ENCODE data around the gene SLC22A23. TPM values are rescaled to one million over a fixed set of nuclear protein-coding genes. Genes with fewer than 3 reads are reported as not detected.

Gene SLC22A23
- total RNA-seq, 4 donors from 2014 or later, result 6.2 to 10.8 (median 7.8) TPM

DNA sequence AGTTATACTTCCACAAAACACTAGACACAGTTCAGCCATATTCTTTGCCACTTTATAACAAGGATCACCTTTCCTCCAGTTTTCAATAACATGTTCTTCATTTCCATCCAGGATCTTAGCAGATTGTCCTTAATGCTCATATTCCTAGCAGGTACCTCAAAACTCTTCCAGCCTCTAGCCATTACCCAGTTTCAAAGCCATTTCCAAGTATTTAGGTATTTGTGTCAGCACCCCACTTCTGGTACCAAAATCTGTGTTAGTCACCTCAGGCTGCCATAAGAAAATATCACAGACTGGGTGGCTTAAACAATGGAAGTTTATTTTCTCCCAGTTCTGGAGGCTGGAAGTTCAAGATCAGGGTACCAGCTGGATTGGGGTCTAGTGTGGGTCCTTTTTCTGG lies 23.2 kb upstream of the SLC22A23 start:
- H3K27ac ChIP-seq, result no peak overlapping the region
- H3K36me3 ChIP-seq, result no peaks in the 10 kb centered on the region
- no peak for TF ChIP-seq POLR2AphosphoS5 (IDR thresholded peaks at IDR 0.05)
- no peak for TF ChIP-seq POLR2A (IDR thresholded peaks at IDR 0.05)
- TF ChIP-seq EP300 (IDR thresholded peaks at IDR 0.05), result no peak
- no peak for TF ChIP-seq CTCF (IDR thresholded peaks at IDR 0.05)
- H3K27me3 ChIP-seq, result peaks cover 17% of the 10 kb centered on the region
- H3K9me3 ChIP-seq, result peaks cover 0 to 9% (median 0%) of the 10 kb centered on the region in 3 donors
- H3K4me1 ChIP-seq, result no peaks in the 10 kb centered on the region
- H3K4me3 ChIP-seq, result no peak overlapping the region
- no peak for ATAC-seq

DNA sequence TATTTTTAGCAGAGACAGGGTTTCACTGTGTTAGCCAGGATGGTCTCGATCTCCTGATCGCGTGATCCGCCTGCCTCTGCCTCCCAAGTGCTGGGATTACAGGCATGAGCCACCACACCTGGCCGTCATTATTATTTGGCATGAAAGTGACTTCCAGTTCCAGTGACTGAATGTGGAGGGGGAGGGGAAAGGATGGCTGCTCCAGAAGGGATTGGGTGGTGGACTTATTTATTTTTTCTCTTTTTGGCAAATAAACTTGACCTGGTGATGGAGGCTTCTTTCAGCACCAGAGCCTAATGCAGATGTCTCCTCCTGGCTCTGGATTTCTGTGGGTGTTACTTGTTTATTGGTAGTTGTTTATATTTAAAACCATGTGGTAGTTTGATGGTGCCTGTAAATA lies 16.9 kb upstream of the SLC22A23 start:
- H3K4me3 ChIP-seq, result no peak overlapping the region
- no peak overlapping the region for H3K27ac ChIP-seq
- H3K36me3 ChIP-seq, result no peaks in the 10 kb centered on the region
- peaks cover 0 to 10% (median 0%) of the 10 kb centered on the region in 3 donors for H3K4me1 ChIP-seq
- no peaks in the 10 kb centered on the region for H3K9me3 ChIP-seq
- 60% methylated on average over 1 of the region's 5 CpGs for WGBS, 2 donors (ENCODE audit: low coverage in 1 of 2)
- H3K27me3 ChIP-seq, result no peaks in the 10 kb centered on the region
- TF ChIP-seq POLR2AphosphoS5 (IDR thresholded peaks at IDR 0.05), result no peak
- TF ChIP-seq CTCF (IDR thresholded peaks at IDR 0.05), result no peak
- TF ChIP-seq POLR2A (IDR thresholded peaks at IDR 0.05), result no peak
- no peak for TF ChIP-seq EP300 (IDR thresholded peaks at IDR 0.05)
- ATAC-seq, result no peak

- Histone ChIP-seq H3K27ac (no peak overlapping the region), H3K36me3 (no peaks in the 10 kb centered on the region), H3K4me1 (peaks cover 0 to 10% (median 0%) of the 10 kb centered on the region in 3 donors), H3K27me3 (no peaks in the 10 kb centered on the region), H3K9me3 (no peaks in the 10 kb centered on the region), H3K4me3 (no peak overlapping the region)
- TF ChIP-seq POLR2A (IDR thresholded peaks at IDR 0.05), result no peak
- TF ChIP-seq POLR2AphosphoS5 (IDR thresholded peaks at IDR 0.05), result no peak
- TF ChIP-seq EP300 (IDR thresholded peaks at IDR 0.05), result no peak
- no peak for TF ChIP-seq CTCF (IDR thresholded peaks at IDR 0.05)
- no peak for ATAC-seq
- WGBS, 2 donors (ENCODE audit: low coverage in 1 of 2), result 62 to 87% methylated on average over 3 of the region's 3 CpGs
Measured at GRCh38 chr6:3471711-3472110, 14.9 kb upstream of the SLC22A23 start.

DNA sequence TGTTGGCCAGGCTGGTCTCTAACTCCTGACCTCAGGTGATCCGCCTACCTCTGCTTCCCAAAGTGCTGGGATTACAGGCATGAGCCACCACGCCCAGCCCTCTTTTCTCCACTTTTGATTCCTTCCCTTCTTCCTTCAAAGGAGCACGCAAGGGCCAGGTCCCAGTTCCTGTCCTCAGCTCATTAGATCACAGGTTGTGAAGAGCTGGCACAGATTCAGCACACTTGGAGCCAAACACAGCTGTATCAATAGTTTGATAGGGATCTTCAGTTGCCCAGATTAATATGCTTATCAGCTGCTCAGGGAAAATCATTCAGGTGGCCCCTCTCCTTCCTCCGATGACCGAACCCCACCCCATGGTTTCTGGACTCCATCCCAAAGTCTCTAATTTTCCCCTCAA lies 14.4 kb upstream of the SLC22A23 start:
- TF ChIP-seq EP300 (IDR thresholded peaks at IDR 0.05), result no peak
- TF ChIP-seq POLR2A (IDR thresholded peaks at IDR 0.05), result no peak
- TF ChIP-seq POLR2AphosphoS5 (IDR thresholded peaks at IDR 0.05), result no peak
- TF ChIP-seq CTCF (IDR thresholded peaks at IDR 0.05), result no peak
- peaks cover 0 to 10% (median 0%) of the 10 kb centered on the region in 3 donors for H3K4me1 ChIP-seq
- H3K27ac ChIP-seq, result no peak overlapping the region
- ATAC-seq, result no peak
- H3K27me3 ChIP-seq, result no peaks in the 10 kb centered on the region
- no peak overlapping the region for H3K4me3 ChIP-seq
- H3K9me3 ChIP-seq, result no peaks in the 10 kb centered on the region
- no peaks in the 10 kb centered on the region for H3K36me3 ChIP-seq
- WGBS, 2 donors (ENCODE audit: low coverage in 1 of 2), result 78 to 95% methylated on average over 4 to 5 of the region's 5 CpGs

- TF ChIP-seq POLR2AphosphoS5 (IDR thresholded peaks at IDR 0.05) (no peak), POLR2A (IDR thresholded peaks at IDR 0.05) (no peak), EP300 (IDR thresholded peaks at IDR 0.05) (no peak), CTCF (IDR thresholded peaks at IDR 0.05) (no peak)
- no peaks in the 10 kb centered on the region for H3K27me3 ChIP-seq
- no peak for ATAC-seq
Measured at GRCh38 chr6:3468585-3468984, 11.7 kb upstream of the SLC22A23 start.

More at GRCh38 chr6:3468585-3468984, 11.7 kb upstream of the SLC22A23 start:
- H3K27ac ChIP-seq, result no peak overlapping the region
- peaks cover 0 to 10% (median 0%) of the 10 kb centered on the region in 3 donors for H3K4me1 ChIP-seq
- no peaks in the 10 kb centered on the region for H3K9me3 ChIP-seq
- WGBS, 2 donors (ENCODE audit: low coverage in 1 of 2), result 83 to 100% methylated on average over 2 to 8 of the region's 9 CpGs
- H3K36me3 ChIP-seq, result no peaks in the 10 kb centered on the region
- H3K4me3 ChIP-seq, result no peak overlapping the region

All from gastroesophageal sphincter (tissue), 4 donors.